Eye (tissue), 1 donor: ENCODE measurements around the gene NPHS2.
"Not testable (repeated sequence)": the region's sequence is repeated elsewhere in the genome, so short reads cannot be mapped to it uniquely, and the experiment has no call there.

Experiments
- DNase-seq: peaks from one replicate; pipeline ENCODE4 v3.0.0-alpha.2; 2015

The NPHS2 gene

GRCh38 chr1:179545321-179545720 lies 30.4 kb downstream of the NPHS2 start:
- no peak for DNase-seq

- no peak for DNase-seq
Measured at GRCh38 chr1:179541774-179542173, 34.0 kb downstream of the NPHS2 start.

- DNase-seq = no peak
Measured at GRCh38 chr1:179530352-179530751, 45.4 kb downstream of the NPHS2 start.

GRCh38 chr1:179529482-179530195 lies 46.1 kb downstream of the NPHS2 start:
- no peak for DNase-seq

- DNase-seq = not testable (repeated sequence)
Measured at GRCh38 chr1:179518544-179518943, 57.2 kb downstream of the NPHS2 start.

- no peak for DNase-seq
Measured at GRCh38 chr1:179516976-179517705, 58.6 kb downstream of the NPHS2 start.

- DNase-seq = no peak
Measured at GRCh38 chr1:179510038-179510437, 65.7 kb downstream of the NPHS2 start.

GRCh38 chr1:179509384-179509783 lies 66.4 kb downstream of the NPHS2 start:
- DNase-seq = no peak

GRCh38 chr1:179506199-179506598 lies 69.5 kb downstream of the NPHS2 start:
- DNase-seq = no peak
